Stomach smooth muscle (tissue), 2 donors: ENCODE results near the gene TST.
"Not testable (repeated sequence)": the region's sequence is repeated elsewhere in the genome, so short reads cannot be mapped to it uniquely, and the experiment has no call there.

Experiments used
- H3K27ac ChIP-seq: one replicate; pipeline ENCODE4 v1.7.0; 2013; ENCODE audit warnings: mild to moderate bottlenecking, low read length, inconsistent platforms
- H3K27me3 ChIP-seq, 2 donors: one replicate each; pipeline ENCODE4 v1.7.0; 2013; ENCODE audit warnings: low read length in 2 of 2; ENCODE audit not compliant: insufficient read depth in 2 of 2, control insufficient read depth in 1 of 2
- H3K36me3 ChIP-seq, 2 donors: one replicate each; pipeline ENCODE4 v1.7.0; 2013; ENCODE audit warnings: low read length in 2 of 2; ENCODE audit not compliant: control insufficient read depth in 2 of 2, insufficient read depth in 2 of 2
- H3K4me1 ChIP-seq: one replicate; pipeline ENCODE4 v1.7.0; 2013; ENCODE audit warnings: low read length; ENCODE audit not compliant: control insufficient read depth, insufficient read depth
- H3K4me3 ChIP-seq, 2 donors: one replicate each; pipeline ENCODE4 v1.7.0; 2013; ENCODE audit warnings: low read length in 2 of 2
- H3K9ac ChIP-seq, 2 donors: one replicate each; pipeline ENCODE4 v1.7.0; 2013; ENCODE audit warnings: low read length in 2 of 2, mild to moderate bottlenecking in 1 of 2
- H3K9me3 ChIP-seq, 2 donors: one replicate each; pipeline ENCODE4 v1.7.0; 2013; ENCODE audit warnings: low read length in 2 of 2; ENCODE audit not compliant: control insufficient read depth in 2 of 2
- donor health status: healthy.
- donor health status: Pancreatic carcinoma.

The TST gene

DNA sequence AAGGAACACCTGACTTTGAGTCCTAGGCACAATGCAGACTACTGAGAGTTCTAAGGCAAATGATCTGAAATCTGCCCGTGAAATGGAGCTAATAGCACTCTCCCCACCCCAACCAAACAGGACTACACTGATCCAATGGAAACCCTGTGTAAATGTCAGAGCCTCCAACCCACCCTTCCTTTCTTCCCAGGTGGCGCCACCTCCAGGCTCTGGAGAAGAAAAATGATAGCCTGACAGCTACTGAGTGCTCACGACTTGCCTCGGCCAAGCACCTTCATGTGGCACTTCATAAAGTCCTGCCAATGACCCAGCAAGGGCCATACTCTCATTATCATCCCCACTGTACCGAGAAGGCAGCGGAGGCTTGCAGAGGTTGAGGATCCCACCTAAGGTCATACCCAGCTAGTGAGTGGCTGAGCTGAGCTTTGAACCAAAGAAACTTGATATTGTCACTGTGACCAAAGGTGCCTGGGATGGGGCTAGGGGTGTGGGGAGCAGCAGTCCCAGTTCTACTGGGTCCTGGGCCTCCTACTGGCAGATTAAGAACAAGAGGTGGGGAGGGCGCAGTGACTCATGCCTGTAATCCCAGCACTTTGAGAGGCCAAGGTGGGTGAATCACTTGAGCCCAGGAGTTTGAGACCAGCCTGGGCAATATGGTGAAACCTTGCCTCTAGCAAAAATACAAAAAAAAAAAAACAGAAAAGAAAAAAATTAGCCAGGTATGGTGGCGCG lies 20.5 kb downstream of the TST start:
- Histone ChIP-seq H3K4me3 (no peak overlapping the region), H3K36me3 (no peaks in the 10 kb centered on the region), H3K27me3 (peaks cover 3 to 8% of the 10 kb centered on the region in 2 donors), H3K9me3 (no peaks in the 10 kb centered on the region), H3K4me1 (no peaks in the 10 kb centered on the region), H3K9ac (no peak overlapping the region), H3K27ac (no peak overlapping the region)

DNA sequence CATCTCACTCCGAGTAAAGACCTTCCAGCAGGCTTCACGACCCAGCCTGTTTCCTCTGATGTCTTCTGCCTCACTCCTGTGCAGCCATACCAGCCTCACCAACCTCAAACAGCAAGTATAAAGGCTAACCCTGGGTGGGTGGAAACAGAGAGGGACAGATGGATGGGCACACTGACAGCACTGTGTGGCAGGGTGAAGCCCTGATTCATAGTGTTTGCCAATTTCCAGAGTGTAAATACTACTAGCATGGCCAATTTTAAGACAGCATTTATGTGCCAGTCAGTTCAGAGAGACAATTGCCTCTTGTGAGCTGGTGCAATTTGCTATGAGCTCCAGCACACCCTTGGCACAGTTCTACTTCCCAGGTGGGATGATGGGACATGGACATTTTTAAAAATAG lies 21.5 kb downstream of the TST start:
- Histone ChIP-seq H3K36me3 (no peaks in the 10 kb centered on the region), H3K4me3 (no peak overlapping the region), H3K27me3 (peaks cover 3 to 7% of the 10 kb centered on the region in 2 donors), H3K9ac (no peak overlapping the region), H3K4me1 (no peaks in the 10 kb centered on the region), H3K27ac (no peak overlapping the region), H3K9me3 (no peaks in the 10 kb centered on the region)

DNA sequence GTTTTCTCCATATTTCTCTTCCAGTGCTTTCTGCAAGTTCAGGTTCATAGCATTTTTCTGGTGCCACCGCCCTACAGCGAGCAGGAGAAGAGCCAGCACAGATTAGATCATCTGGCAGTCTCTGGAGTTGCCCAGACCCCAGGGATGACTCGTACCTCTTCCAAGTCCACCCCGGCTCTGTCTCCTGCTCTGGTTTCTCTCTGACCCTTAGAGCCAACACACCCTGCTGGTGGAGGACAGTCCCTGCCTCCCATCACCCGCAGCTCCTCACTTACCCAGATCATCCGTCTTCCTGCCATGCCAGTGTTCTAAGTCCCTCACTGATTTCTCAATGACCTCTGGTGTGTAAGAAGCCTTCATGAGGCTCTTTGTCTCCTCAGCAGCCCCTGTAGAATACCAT lies 28.0 kb downstream of the TST start:
- no peak overlapping the region for H3K27ac ChIP-seq
- peaks cover 9 to 18% of the 10 kb centered on the region in 2 donors for H3K27me3 ChIP-seq

DNA sequence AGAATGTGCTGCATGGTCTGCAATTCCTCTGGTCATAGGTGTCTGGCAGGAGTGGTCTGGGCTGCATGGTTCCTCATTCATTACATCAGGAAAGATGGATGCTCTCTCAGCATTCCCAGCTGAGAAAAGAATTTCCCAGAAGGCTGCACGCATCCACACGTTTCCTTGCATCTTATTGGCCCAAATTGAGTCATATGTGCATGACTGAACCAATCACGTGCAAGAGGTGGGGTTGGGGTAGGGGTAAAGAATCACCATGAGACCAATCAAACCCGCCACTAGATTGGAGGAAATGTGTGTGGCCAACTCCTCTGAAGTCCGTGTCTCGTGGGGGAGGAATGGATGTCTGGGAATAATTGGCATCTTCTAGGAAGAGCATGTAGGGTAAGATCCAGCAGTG lies 28.8 kb downstream of the TST start:
- no peak overlapping the region for H3K4me3 ChIP-seq
- H3K36me3 ChIP-seq, result no peaks in the 10 kb centered on the region
- no peaks in the 10 kb centered on the region for H3K4me1 ChIP-seq
- peaks cover 9% of the 10 kb centered on the region in 2 donors for H3K9me3 ChIP-seq
- no peak overlapping the region for H3K27ac ChIP-seq
- H3K9ac ChIP-seq, result no peak overlapping the region
- H3K27me3 ChIP-seq, result peaks cover 9 to 18% of the 10 kb centered on the region in 2 donors

More for the DNA sequence above, 28.0 kb downstream of the TST start:
- H3K4me1 ChIP-seq, result no peaks in the 10 kb centered on the region
- H3K9me3 ChIP-seq, result peaks cover 2 to 3% of the 10 kb centered on the region in 2 donors
- no peaks in the 10 kb centered on the region for H3K36me3 ChIP-seq
- no peak overlapping the region for H3K9ac ChIP-seq
- no peak overlapping the region for H3K4me3 ChIP-seq

DNA sequence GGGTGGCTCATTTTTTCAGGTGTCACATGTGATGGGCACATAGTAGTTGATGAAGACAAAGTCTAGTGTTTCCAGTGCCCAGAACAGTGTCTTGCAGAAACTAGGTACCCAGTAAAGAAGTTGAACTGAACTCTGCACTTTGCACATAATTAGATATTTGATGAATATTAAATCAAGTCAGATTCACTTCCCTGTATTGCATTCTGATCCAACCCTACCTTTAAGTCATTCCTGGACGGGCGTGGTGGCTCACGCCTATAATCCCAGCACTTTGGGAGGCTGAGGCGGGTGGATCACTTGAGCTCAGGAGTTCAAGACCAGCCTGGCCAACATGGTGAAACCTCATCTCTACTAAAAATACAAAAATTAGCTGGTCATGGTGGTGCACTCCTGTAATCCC lies 30.2 kb downstream of the TST start:
- not testable (repeated sequence) for H3K36me3 ChIP-seq, H3K27ac ChIP-seq, H3K4me1 ChIP-seq, H3K9ac ChIP-seq, H3K4me3 ChIP-seq
- peaks cover 13 to 18% of the 10 kb centered on the region in 2 donors for H3K27me3 ChIP-seq
- peaks cover 9 to 13% of the 10 kb centered on the region in 2 donors for H3K9me3 ChIP-seq

DNA sequence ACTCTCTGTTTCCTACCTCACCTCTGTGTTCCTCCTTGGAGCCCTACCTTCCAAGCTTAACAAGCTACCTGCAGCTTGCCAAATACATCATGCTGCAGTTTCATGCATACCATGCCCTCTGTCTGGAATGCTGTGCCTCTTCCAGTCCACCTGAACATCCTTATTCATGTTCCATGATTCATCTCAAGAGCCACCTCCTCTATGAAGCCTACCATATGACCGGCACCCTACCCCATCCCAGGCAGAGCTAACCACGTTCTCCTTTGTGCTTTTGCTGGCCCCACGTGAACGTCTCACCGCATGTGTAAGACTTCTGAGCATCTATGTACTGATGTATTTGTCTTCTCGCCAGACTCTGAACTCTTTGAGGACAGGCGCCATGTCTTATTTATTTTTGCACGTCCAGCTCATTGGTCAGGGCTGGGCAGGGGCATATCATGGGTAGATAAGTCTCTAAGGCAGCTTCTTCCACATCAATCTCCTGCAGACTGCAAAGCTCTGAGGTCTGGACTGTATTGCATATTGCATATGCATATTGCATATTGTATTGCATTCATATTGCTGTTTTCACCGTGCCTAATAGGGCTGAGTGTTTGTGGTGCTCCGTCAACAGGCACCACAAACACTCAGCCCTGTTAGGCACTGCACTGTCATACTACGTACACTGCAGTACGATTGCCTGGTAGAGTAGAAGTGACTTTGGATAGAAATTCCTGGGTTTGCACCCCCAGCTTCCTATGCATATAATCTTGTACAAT lies 31.0 kb downstream of the TST start:
- Histone ChIP-seq H3K27me3 (peaks cover 13 to 18% of the 10 kb centered on the region in 2 donors), H3K27ac (no peak overlapping the region), H3K9me3 (peaks cover 9 to 13% of the 10 kb centered on the region in 2 donors), H3K4me1 (no peaks in the 10 kb centered on the region), H3K36me3 (no peaks in the 10 kb centered on the region), H3K4me3 (no peak overlapping the region), H3K9ac (no peak overlapping the region)

DNA sequence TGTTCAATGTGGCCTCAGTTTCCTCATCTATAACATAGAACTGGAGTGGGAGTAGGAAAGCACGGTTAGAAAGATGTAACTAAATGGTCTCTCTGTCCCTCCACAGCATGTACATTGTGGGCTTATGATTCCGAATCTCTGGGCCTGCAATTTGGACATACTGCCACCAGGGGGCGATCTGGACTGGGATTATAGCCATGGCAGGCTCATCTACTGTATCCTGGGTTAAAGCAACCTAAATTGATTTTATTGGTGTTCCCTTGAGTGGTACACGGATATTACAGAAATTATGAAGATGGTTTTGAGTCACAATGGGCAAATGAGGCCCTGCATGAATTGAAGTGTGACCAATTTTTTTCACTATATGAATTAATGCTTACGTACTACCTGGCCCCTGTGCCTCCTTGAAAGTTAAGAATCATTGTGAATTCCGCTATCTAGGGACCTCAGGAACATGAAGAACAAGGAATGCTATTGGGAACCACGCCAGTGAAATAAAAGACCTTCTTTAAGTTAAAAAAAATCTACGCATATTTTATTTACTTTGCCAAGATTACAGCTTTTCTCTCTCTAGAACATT lies 32.9 kb downstream of the TST start:
- peaks cover 13 to 24% of the 10 kb centered on the region in 2 donors for H3K27me3 ChIP-seq
- no peak overlapping the region for H3K4me3 ChIP-seq
- no peak overlapping the region for H3K9ac ChIP-seq
- H3K4me1 ChIP-seq, result no peaks in the 10 kb centered on the region
- peaks cover 9 to 13% of the 10 kb centered on the region in 2 donors for H3K9me3 ChIP-seq
- no peak overlapping the region for H3K27ac ChIP-seq
- H3K36me3 ChIP-seq, result no peaks in the 10 kb centered on the region

DNA sequence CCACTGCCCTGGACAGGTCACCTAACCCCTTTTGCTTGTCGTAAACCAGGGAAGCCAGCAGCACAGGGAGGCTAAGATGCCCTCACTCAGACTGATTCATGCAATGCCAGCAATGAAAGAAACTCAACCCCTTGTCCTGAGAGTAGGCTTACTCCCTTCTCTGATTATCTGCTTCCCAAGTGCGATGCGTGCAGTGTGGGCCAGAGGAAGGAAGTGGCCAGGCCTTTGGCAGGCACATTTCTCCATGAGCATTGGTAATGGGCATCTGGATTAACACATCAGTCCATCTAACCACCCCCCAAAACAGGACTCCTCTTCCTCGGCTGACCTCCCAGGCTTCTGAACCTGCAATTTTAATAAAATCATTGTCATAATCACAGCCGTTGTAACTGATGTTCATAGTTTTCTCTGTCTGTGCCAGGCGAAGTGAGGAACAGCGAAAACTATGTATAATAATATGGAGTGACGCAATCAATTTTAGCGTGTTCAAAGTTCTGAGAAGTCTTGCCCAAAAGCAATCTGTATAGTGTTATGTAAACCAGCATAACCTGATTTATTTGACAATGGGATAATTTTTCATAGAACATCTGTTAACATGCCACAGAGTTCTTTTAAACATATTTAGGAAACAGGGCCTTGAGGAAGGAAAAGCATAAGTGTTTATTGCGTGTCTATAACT lies 33.9 kb downstream of the TST start:
- Histone ChIP-seq H3K36me3 (no peaks in the 10 kb centered on the region), H3K27me3 (peaks cover 7 to 18% of the 10 kb centered on the region in 2 donors)

DNA sequence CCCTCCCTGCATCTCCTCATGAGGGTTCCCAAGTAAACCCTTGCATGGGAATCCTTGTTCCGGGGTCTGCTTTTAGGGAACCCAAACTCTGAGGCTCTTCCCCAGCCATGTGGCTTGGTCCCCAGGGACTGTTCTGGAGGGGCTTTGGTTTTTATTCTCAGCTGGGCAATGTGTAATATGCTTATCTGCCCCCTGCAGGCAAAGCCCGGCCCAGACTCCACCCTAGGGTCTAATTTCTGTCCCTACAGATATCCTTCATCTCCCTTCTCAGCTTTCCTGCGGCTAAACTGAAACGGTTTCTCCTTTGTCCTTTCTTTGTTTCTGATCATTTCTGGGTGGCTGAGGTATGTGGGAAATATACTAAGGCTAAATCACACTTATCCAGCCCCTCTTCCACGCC lies 37.1 kb downstream of the TST start:
- no peak overlapping the region for H3K9ac ChIP-seq
- H3K27me3 ChIP-seq, result peaks cover 3 to 9% of the 10 kb centered on the region in 2 donors
- H3K36me3 ChIP-seq, result no peaks in the 10 kb centered on the region
- peaks cover 8% of the 10 kb centered on the region for H3K4me1 ChIP-seq
- H3K27ac ChIP-seq, result no peak overlapping the region
- no peak overlapping the region for H3K4me3 ChIP-seq
- peaks cover 9 to 13% of the 10 kb centered on the region in 2 donors for H3K9me3 ChIP-seq

More for the DNA sequence above, 33.9 kb downstream of the TST start:
- H3K4me1 ChIP-seq, result no peaks in the 10 kb centered on the region
- no peak overlapping the region for H3K4me3 ChIP-seq
- peaks cover 9 to 13% of the 10 kb centered on the region in 2 donors for H3K9me3 ChIP-seq
- no peak overlapping the region for H3K9ac ChIP-seq
- H3K27ac ChIP-seq, result no peak overlapping the region

DNA sequence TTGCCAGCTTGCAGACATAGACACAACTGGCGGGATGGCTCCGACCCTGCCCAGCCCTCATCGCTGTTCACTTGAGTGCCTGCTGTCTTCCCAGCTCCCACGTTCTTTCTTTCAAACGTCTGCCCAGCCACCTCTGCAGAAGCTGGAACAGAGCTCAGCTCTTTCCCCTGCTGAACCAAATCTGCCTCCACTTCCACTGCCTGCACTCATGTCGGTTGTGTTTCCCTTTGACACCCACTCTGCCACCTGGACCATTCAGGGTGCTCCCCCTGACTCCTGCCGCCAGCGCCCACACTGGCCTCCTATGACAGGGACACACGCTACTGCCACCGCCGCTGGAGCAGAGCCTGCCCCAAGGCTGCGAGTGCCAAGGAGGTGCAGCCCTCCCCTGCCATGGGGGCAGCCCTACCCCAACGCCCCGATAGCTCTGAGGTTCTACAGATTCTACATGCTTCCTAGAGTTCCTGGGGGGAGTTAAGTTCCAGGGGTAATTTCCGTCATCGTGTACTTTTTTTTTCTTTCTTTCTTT lies 37.9 kb downstream of the TST start:
- peaks cover 3 to 9% of the 10 kb centered on the region in 2 donors for H3K27me3 ChIP-seq
- H3K27ac ChIP-seq, result no peak overlapping the region
- no peaks in the 10 kb centered on the region for H3K36me3 ChIP-seq
- H3K4me3 ChIP-seq, result no peak overlapping the region
- H3K9me3 ChIP-seq, result peaks cover 7 to 11% of the 10 kb centered on the region in 2 donors
- peaks cover 8% of the 10 kb centered on the region for H3K4me1 ChIP-seq
- H3K9ac ChIP-seq, result no peak overlapping the region
